ENCODE results near the gene DGLUCY. TPM values are rescaled to one million over a fixed set of nuclear protein-coding genes. Genes with fewer than 3 reads are reported as not detected.

The DGLUCY gene
- total and polyA plus RNA-seq, 2 of the 13 experiments (the other 11 are each of a cell fraction or from before 2014, with no cell fraction given), result 14.8 to 36.3 TPM

- TF ChIP-seq, protein P1, sequence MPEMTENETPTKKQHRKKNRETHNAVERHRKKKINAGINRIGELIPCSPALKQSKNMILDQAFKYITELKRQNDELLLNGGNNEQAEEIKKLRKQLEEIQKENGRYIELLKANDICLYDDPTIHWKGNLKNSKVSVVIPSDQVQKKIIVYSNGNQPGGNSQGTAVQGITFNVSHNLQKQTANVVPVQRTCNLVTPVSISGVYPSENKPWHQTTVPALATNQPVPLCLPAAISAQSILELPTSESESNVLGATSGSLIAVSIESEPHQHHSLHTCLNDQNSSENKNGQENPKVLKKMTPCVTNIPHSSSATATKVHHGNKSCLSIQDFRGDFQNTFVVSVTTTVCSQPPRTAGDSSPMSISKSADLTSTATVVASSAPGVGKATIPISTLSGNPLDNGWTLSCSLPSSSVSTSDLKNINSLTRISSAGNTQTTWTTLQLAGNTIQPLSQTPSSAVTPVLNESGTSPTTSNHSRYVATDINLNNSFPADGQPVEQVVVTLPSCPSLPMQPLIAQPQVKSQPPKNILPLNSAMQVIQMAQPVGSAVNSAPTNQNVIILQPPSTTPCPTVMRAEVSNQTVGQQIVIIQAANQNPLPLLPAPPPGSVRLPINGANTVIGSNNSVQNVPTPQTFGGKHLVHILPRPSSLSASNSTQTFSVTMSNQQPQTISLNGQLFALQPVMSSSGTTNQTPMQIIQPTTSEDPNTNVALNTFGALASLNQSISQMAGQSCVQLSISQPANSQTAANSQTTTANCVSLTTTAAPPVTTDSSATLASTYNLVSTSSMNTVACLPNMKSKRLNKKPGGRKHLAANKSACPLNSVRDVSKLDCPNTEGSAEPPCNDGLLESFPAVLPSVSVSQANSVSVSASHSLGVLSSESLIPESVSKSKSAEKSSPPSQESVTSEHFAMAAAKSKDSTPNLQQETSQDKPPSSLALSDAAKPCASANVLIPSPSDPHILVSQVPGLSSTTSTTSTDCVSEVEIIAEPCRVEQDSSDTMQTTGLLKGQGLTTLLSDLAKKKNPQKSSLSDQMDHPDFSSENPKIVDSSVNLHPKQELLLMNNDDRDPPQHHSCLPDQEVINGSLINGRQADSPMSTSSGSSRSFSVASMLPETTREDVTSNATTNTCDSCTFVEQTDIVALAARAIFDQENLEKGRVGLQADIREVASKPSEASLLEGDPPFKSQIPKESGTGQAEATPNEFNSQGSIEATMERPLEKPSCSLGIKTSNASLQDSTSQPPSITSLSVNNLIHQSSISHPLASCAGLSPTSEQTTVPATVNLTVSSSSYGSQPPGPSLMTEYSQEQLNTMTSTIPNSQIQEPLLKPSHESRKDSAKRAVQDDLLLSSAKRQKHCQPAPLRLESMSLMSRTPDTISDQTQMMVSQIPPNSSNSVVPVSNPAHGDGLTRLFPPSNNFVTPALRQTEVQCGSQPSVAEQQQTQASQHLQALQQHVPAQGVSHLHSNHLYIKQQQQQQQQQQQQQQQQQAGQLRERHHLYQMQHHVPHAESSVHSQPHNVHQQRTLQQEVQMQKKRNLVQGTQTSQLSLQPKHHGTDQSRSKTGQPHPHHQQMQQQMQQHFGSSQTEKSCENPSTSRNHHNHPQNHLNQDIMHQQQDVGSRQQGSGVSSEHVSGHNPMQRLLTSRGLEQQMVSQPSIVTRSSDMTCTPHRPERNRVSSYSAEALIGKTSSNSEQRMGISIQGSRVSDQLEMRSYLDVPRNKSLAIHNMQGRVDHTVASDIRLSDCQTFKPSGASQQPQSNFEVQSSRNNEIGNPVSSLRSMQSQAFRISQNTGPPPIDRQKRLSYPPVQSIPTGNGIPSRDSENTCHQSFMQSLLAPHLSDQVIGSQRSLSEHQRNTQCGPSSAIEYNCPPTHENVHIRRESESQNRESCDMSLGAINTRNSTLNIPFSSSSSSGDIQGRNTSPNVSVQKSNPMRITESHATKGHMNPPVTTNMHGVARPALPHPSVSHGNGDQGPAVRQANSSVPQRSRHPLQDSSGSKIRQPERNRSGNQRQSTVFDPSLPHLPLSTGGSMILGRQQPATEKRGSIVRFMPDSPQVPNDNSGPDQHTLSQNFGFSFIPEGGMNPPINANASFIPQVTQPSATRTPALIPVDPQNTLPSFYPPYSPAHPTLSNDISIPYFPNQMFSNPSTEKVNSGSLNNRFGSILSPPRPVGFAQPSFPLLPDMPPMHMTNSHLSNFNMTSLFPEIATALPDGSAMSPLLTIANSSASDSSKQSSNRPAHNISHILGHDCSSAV (CRISPR knock-in tag; IDR thresholded peaks at IDR 0.05; ENCODE audit: borderline replicate concordance), result no peak
- no peak for TF ChIP-seq FIP1L1 (IDR thresholded peaks at IDR 0.05; ENCODE audit: borderline replicate concordance, insufficient read depth, low read depth, low read length)
Observed at GRCh38 chr14:91113829-91114078, at the start of gene DGLUCY (continued).

GRCh38 chr14:91065266-91065665 is 48.6 kb upstream of the DGLUCY start:
- H2AFZ ChIP-seq (ENCODE audit: low read length), result no peak overlapping the region
- H3K36me3 ChIP-seq (replicated peaks in 1 of 2; ENCODE audit: control insufficient read depth in 1 of 2, insufficient read depth in 2 of 2, low read length in 2 of 2), result no peaks in the 10 kb centered on the region
- no TSS peak for BruUV-seq (replicated peaks)
- no peak for DNase-seq (ENCODE audit: low spot score)
- no peak overlapping the region for H3K4me3 ChIP-seq (replicated peaks in 1 of 3; ENCODE audit: insufficient read depth in 1 of 3, low read depth in 2 of 3, low read length in 3 of 3)
- H3K4me2 ChIP-seq (ENCODE audit: low read depth, low read length), result no peak overlapping the region
- H3K4me1 ChIP-seq (ENCODE audit: insufficient read depth, low read length), result peaks cover 27% of the 10 kb centered on the region
- intact Hi-C loops (cut with micrococcal nuclease; ENCODE audit: unreplicated experiment) (loop anchor here (10.0 kb wide), 2 partner anchors 110 to 160 kb away; no protein-coding TSS in a partner anchor), in situ Hi-C loops (cut with HindIII; ENCODE audit: extremely low pct_ligation_motif_present, low pct_unique_long_range_greater_than_20kb) (no loop called here)
- no peak overlapping the region for H3K9ac ChIP-seq (ENCODE audit: insufficient read depth, low read depth, low read length)
- no peak for FAIRE-seq
- WGBS (ENCODE audit: low lambda C conversion rate), result 93% methylated on average over 3 of the region's 3 CpGs
- ChIA-PET POLR2A (interaction anchor here (1.2 kb wide), 1 partner anchor 18 kb away, joined by 3 read pairs; no protein-coding TSS in a partner anchor), CTCF (ENCODE audit: low intra/inter-chr PET ratio, low total read pairs) (no interaction called here)
- H3K27ac ChIP-seq (ENCODE audit: extremely low read length, insufficient read depth, low read length), result no peak overlapping the region
- no peaks in the 10 kb centered on the region for H3K9me3 ChIP-seq (ENCODE audit: low read length)
- ATAC-seq, result no peak
- no peaks in the 10 kb centered on the region for H3K79me2 ChIP-seq (ENCODE audit: insufficient read depth, low read length)
- no peaks in the 10 kb centered on the region for H3K27me3 ChIP-seq (ENCODE audit: control insufficient read depth in 1 of 2, insufficient read depth in 2 of 2, low read length in 2 of 2)
- H4K20me1 ChIP-seq (ENCODE audit: insufficient read depth, low read length), result no peaks in the 10 kb centered on the region
- TF ChIP-seq, protein P2, sequence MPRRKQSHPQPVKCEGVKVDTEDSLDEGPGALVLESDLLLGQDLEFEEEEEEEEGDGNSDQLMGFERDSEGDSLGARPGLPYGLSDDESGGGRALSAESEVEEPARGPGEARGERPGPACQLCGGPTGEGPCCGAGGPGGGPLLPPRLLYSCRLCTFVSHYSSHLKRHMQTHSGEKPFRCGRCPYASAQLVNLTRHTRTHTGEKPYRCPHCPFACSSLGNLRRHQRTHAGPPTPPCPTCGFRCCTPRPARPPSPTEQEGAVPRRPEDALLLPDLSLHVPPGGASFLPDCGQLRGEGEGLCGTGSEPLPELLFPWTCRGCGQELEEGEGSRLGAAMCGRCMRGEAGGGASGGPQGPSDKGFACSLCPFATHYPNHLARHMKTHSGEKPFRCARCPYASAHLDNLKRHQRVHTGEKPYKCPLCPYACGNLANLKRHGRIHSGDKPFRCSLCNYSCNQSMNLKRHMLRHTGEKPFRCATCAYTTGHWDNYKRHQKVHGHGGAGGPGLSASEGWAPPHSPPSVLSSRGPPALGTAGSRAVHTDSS (CRISPR knock-in tag; conservative IDR thresholded peaks at IDR 0.05), result no peak
- TF ChIP-seq ZNF276 (CRISPR knock-in tag; IDR thresholded peaks at IDR 0.05; ENCODE audit: low read depth), result no peak
- TF ChIP-seq MIXL1 (CRISPR knock-in tag; IDR thresholded peaks at IDR 0.05), result no peak
- TF ChIP-seq ZNF674 (CRISPR knock-in tag; IDR thresholded peaks at IDR 0.05; ENCODE audit: low read depth), result no peak
- no peak for TF ChIP-seq REPIN1 (CRISPR knock-in tag; IDR thresholded peaks at IDR 0.05; ENCODE audit: borderline replicate concordance, low read depth)

All from HepG2 (cell line).